Measurements from ENCODE around the gene FRA10AC1. TPM values are rescaled to one million over a fixed set of nuclear protein-coding genes. Genes with fewer than 3 reads are reported as not detected.

The FRA10AC1 gene
- total and polyA plus RNA-seq, 10 of the 15 experiments (the other 5 are each of a cell fraction or from before 2014, with no cell fraction given) = 5.3 to 18.1 (median 9.9) TPM

GRCh38 chr10:93702210-93703001 is at the start of gene FRA10AC1 (continued):
- TF ChIP-seq, protein P1, sequence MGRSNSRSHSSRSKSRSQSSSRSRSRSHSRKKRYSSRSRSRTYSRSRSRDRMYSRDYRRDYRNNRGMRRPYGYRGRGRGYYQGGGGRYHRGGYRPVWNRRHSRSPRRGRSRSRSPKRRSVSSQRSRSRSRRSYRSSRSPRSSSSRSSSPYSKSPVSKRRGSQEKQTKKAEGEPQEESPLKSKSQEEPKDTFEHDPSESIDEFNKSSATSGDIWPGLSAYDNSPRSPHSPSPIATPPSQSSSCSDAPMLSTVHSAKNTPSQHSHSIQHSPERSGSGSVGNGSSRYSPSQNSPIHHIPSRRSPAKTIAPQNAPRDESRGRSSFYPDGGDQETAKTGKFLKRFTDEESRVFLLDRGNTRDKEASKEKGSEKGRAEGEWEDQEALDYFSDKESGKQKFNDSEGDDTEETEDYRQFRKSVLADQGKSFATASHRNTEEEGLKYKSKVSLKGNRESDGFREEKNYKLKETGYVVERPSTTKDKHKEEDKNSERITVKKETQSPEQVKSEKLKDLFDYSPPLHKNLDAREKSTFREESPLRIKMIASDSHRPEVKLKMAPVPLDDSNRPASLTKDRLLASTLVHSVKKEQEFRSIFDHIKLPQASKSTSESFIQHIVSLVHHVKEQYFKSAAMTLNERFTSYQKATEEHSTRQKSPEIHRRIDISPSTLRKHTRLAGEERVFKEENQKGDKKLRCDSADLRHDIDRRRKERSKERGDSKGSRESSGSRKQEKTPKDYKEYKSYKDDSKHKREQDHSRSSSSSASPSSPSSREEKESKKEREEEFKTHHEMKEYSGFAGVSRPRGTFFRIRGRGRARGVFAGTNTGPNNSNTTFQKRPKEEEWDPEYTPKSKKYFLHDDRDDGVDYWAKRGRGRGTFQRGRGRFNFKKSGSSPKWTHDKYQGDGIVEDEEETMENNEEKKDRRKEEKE (IDR thresholded peaks at IDR 0.05) = no peak
- TF ChIP-seq EZH2 (IDR thresholded peaks at IDR 0.05; ENCODE audit: borderline replicate concordance, control insufficient read depth, low read depth, low read length) (no peak), TCF12 (IDR thresholded peaks at IDR 0.05; ENCODE audit: low read depth, low read length) (peak; percentile 75), CBFB (IDR thresholded peaks at IDR 0.05; ENCODE audit: low read depth) (peak; percentile 87; the same call in 1 of the 2 replicates), BMI1 (IDR thresholded peaks at IDR 0.05; ENCODE audit: borderline replicate concordance) (peak; percentile 80), IRF4 (IDR thresholded peaks at IDR 0.05; ENCODE audit: low read depth, low read length) (peak; percentile 86), IRF3 (IDR thresholded peaks at IDR 0.05) (no peak), SUZ12 (IDR thresholded peaks at IDR 0.05; ENCODE audit: unreplicated experiment) (no peak), SMAD5 (IDR thresholded peaks at IDR 0.05; ENCODE audit: low read depth) (peak; percentile 86), SPI1 (IDR thresholded peaks at IDR 0.05; ENCODE audit: borderline replicate concordance, insufficient read depth, low read depth, low read length) (0 out of 2 replicates have a peak, but pooled peaks have one; percentile 2), TAF1 (IDR thresholded peaks at IDR 0.05; ENCODE audit: borderline replicate concordance, low read depth, low read length) (peak; percentile 94), EED (IDR thresholded peaks at IDR 0.05; ENCODE audit: low read depth) (peak; percentile 91), FOS (IDR thresholded peaks at IDR 0.05; ENCODE audit: borderline replicate concordance, extremely low read depth, insufficient read length) (no peak), NR2F1 (conservative IDR thresholded peaks at IDR 0.05) (peak; percentile 95), ZNF24 (IDR thresholded peaks at IDR 0.05) (peak; percentile 81), GABPA (IDR thresholded peaks at IDR 0.05; ENCODE audit: low read depth) (peak; percentile 97), KAT2A (conservative IDR thresholded peaks at IDR 0.05; ENCODE audit: control insufficient read depth, low read depth, low read length) (no peak)
- TF ChIP-seq, protein P2, sequence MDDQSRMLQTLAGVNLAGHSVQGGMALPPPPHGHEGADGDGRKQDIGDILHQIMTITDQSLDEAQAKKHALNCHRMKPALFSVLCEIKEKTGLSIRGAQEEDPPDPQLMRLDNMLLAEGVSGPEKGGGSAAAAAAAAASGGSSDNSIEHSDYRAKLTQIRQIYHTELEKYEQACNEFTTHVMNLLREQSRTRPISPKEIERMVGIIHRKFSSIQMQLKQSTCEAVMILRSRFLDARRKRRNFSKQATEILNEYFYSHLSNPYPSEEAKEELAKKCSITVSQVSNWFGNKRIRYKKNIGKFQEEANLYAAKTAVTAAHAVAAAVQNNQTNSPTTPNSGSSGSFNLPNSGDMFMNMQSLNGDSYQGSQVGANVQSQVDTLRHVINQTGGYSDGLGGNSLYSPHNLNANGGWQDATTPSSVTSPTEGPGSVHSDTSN (IDR thresholded peaks at IDR 0.05; ENCODE audit: insufficient replicate concordance, low read depth, low read length) = peak; percentile 42
- TF ChIP-seq, protein P3, sequence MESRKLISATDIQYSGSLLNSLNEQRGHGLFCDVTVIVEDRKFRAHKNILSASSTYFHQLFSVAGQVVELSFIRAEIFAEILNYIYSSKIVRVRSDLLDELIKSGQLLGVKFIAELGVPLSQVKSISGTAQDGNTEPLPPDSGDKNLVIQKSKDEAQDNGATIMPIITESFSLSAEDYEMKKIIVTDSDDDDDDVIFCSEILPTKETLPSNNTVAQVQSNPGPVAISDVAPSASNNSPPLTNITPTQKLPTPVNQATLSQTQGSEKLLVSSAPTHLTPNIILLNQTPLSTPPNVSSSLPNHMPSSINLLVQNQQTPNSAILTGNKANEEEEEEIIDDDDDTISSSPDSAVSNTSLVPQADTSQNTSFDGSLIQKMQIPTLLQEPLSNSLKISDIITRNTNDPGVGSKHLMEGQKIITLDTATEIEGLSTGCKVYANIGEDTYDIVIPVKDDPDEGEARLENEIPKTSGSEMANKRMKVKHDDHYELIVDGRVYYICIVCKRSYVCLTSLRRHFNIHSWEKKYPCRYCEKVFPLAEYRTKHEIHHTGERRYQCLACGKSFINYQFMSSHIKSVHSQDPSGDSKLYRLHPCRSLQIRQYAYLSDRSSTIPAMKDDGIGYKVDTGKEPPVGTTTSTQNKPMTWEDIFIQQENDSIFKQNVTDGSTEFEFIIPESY (IDR thresholded peaks at IDR 0.05) = peak; percentile 48; the same call in 1 of the 2 replicates
- TF ChIP-seq, protein P4, sequence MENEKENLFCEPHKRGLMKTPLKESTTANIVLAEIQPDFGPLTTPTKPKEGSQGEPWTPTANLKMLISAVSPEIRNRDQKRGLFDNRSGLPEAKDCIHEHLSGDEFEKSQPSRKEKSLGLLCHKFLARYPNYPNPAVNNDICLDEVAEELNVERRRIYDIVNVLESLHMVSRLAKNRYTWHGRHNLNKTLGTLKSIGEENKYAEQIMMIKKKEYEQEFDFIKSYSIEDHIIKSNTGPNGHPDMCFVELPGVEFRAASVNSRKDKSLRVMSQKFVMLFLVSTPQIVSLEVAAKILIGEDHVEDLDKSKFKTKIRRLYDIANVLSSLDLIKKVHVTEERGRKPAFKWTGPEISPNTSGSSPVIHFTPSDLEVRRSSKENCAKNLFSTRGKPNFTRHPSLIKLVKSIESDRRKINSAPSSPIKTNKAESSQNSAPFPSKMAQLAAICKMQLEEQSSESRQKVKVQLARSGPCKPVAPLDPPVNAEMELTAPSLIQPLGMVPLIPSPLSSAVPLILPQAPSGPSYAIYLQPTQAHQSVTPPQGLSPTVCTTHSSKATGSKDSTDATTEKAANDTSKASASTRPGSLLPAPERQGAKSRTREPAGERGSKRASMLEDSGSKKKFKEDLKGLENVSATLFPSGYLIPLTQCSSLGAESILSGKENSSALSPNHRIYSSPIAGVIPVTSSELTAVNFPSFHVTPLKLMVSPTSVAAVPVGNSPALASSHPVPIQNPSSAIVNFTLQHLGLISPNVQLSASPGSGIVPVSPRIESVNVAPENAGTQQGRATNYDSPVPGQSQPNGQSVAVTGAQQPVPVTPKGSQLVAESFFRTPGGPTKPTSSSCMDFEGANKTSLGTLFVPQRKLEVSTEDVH (IDR thresholded peaks at IDR 0.05; ENCODE audit: low read depth, partially characterized antibody) = peak; percentile 80
